Measurements from ENCODE around the gene PID1.

GRCh38 chr2:229256376-229256775, 14.7 kb downstream of the PID1 start:
- TF ChIP-seq, protein P1, sequence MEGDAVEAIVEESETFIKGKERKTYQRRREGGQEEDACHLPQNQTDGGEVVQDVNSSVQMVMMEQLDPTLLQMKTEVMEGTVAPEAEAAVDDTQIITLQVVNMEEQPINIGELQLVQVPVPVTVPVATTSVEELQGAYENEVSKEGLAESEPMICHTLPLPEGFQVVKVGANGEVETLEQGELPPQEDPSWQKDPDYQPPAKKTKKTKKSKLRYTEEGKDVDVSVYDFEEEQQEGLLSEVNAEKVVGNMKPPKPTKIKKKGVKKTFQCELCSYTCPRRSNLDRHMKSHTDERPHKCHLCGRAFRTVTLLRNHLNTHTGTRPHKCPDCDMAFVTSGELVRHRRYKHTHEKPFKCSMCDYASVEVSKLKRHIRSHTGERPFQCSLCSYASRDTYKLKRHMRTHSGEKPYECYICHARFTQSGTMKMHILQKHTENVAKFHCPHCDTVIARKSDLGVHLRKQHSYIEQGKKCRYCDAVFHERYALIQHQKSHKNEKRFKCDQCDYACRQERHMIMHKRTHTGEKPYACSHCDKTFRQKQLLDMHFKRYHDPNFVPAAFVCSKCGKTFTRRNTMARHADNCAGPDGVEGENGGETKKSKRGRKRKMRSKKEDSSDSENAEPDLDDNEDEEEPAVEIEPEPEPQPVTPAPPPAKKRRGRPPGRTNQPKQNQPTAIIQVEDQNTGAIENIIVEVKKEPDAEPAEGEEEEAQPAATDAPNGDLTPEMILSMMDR (IDR thresholded peaks at IDR 0.05; ENCODE audit: insufficient read depth, low read depth, low read length): no peak
- no peak for TF ChIP-seq EZH2 (IDR thresholded peaks at IDR 0.05; ENCODE audit: insufficient read depth, low read length)
